ENCODE measurements around the gene FADS2.

FADS2 gene

GRCh38 chr11:61797263-61797944 lies 30.7 kb upstream of the FADS2 start:
- DNase-seq, result peak; percentile 54

DNA sequence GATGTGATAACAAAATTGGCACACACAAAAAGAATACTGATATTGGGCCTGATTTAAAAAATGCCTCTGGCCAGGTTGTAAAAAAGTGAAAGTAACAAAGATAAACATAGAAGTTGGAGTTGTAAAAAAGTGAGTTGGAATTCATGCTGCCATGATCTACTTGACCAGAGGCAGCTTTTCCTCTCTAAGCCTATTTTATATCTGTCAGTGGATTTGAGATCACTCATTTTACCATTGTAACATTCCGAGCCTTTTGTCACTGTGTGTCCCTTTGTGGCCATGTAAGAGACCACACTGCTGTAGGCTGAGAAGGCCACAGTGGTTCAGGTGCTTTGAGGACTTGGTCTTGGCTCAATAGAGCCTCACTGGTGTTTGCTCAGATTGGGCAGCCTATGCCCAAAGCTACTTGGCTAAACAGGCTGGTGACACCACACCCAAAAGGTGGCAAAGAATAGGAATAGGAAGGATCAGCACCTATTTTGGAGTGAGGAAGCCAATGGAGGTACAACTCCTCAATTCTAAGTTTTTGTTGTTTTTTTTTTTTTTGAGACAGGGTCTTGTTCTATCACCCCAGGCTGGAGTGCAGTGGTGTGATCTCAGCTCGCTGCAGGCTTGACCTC lies 28.3 kb upstream of the FADS2 start:
- no peak for DNase-seq

GRCh38 chr11:61800331-61801281 lies 27.5 kb upstream of the FADS2 start:
- no peak for DNase-seq

- DNase-seq, result no peak
Observed at GRCh38 chr11:61802605-61803004, 25.5 kb upstream of the FADS2 start.

- DNase-seq, result no peak
Observed at GRCh38 chr11:61803889-61804647, 24.0 kb upstream of the FADS2 start.

DNA sequence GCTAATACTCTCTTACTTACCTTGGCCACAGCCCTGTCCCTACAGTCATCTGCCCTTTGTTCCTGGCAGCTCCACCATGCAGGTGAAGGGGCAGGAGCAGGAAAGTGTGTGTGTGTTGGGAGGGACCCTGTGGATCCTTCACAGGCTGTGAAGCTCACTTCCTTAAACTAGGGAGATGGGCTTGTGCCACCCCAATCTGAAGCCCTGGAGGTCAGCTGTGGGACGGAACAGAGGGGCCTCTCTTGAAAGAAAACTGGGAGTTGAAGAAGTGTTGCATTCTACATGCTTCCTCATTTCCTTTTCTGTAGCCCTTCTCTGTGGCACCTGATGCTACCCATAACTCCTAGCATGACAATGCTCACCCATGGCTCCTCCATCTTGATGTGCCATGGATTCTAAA lies 23.0 kb upstream of the FADS2 start:
- no peak for DNase-seq

DNA sequence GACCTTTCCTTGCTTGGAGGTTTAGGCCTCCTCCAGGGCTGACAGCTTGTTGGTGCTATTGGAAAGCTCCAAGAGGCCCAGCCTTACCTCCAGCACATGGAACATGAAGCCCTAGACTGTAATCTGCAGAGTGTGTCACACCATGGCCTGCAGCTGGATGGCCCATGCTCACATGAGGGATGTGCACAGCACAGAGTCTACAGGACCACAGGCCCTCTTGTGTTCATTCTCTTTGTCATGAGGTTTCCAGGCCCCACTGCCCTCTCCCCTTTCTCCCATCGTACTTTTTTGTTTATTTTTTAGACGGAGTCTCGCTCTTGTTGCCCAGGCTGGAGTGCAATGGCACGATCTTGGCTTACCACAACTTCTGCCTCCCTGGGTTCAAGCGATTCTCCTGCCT lies 21.3 kb upstream of the FADS2 start:
- DNase-seq, result no peak

DNA sequence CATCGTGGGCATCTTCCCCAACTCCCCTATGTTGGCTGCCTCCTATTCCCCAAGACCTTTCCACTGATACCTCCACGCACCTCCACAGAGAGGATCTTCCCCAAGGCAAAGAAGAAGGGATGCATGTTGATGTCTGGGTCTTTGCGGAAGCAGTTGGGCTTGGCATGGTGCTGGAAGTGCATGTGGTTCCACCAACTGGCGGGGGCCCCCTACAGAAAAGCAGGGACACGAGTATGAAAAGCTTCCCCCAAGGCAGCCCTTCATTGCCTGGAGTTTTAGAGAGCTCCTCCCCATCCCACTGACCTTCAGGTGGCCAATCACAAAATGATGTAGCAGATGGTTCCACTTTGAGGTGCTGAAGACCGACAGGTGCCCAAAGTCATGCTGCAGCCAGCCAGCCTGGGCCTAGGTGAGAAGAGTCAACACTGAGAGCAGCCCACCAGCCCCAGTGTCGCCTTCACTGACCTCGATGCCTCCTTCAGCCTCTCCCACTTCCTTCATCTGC lies 17.4 kb upstream of the FADS2 start:
- DNase-seq, result no peak

DNA sequence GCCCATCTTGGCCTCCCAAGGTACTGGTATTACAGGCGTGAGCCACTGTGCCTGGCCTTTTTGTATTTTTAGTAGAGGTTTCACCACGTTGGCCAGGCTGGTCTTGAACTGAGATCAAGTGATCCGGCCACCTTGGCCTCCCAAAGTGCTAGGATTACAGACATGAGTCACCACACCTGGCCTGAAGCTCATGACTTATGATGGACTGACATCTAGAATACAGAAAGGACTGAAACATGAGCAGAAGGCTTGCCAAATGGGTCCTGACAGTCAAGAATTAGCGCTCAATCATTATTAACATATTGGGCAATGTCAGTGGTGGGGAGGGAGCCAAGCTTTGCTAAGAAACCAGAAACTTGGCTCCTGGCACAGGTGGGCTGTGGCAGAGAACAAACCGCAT lies 16.3 kb upstream of the FADS2 start:
- no peak for DNase-seq

DNA sequence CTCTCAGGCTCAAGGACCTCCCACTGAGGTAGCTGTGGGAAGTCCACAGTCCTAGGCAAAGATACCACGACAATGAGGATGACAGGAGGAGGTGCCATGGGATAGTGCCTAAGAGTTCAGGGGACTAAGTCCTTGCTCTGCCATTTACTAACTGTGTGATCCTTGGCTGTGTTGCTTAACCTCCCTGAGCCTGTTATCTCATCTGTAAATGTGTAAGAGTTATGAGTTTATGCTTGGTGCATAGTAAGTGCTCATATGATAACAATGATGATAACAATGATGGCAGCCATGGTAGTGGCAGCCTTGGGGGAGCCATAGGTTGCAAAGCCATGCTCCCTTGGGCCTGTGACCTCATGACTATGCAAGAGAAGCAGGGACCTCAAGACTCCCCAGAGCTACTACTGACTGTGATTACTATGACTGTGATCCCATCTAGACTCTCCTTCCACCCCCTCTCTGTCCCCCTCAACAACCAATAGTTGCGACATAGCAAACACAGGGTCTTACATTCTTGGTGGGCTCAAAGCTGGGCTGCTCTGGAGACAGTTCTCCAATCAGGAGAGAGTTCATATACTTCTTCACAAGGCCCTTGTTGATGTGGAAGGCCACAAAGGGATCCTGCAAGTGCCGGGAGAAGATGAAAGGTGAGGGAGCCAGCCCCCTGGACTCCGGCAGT lies 15.2 kb upstream of the FADS2 start:
- DNase-seq, result no peak

- DNase-seq, result no peak
Observed at GRCh38 chr11:61814247-61814957, 13.7 kb upstream of the FADS2 start.

- no peak for DNase-seq
Observed at GRCh38 chr11:61814958-61815789, 12.9 kb upstream of the FADS2 start.

DNA sequence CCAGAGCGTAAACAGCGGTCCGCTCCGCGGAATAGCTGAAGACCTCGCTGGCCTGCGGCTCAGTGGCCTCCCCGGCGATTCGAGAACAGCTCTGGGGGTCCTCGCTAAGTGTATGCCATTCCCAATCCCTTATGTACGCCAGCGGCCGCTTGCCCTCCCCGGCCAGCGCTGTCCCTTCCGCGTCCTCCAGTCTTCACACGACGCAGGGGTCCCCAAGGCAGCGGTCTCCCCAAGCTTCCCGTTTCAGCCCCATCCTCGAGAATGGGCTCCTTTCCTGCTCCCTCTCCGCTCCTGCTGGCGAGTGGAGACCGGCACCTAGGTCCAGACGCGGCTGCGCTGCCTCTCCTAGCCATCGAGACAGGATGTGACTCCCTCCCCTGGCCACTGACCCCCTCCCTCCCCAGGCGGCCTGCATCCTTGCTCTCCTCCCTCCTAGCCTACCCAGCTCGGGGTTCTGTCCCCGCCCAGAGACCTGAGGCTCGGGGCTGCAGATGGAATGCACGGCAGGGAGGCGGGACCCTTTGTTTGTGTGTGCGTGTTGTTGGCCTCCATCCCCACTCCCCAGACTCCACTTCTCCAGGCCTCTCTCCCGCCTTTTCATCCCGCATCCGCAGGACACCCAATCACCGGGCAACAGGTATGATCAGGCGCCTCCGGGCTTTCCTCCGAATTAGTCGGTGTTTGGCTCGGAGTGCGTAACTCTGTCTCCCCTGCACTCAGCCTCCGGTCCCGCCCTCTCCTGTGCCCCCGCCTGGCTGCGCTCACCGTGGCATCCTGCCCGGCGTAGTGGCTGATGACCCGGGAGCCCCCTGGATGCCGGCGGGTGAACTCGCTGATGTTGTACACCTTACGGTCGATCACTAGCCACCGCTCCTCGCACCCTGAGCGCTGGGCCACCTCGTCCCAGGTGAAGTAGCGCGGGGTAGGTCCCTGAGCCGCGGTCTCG lies 12.0 kb upstream of the FADS2 start:
- DNase-seq, result peak; percentile 39

- DNase-seq, result peak; percentile 43
Observed at GRCh38 chr11:61816736-61817455, 11.2 kb upstream of the FADS2 start, which contains the start of gene FADS1. Gene FADS1, minus strand, starts transcription at chr11:61817003. Its CDS starts 74 bp downstream, at chr11:61816929.

- DNase-seq, result no peak
Observed at GRCh38 chr11:61817471-61818202, 10.5 kb upstream of the FADS2 start.

GRCh38 chr11:61820174-61820573 lies 7.9 kb upstream of the FADS2 start:
- no peak for DNase-seq

DNA sequence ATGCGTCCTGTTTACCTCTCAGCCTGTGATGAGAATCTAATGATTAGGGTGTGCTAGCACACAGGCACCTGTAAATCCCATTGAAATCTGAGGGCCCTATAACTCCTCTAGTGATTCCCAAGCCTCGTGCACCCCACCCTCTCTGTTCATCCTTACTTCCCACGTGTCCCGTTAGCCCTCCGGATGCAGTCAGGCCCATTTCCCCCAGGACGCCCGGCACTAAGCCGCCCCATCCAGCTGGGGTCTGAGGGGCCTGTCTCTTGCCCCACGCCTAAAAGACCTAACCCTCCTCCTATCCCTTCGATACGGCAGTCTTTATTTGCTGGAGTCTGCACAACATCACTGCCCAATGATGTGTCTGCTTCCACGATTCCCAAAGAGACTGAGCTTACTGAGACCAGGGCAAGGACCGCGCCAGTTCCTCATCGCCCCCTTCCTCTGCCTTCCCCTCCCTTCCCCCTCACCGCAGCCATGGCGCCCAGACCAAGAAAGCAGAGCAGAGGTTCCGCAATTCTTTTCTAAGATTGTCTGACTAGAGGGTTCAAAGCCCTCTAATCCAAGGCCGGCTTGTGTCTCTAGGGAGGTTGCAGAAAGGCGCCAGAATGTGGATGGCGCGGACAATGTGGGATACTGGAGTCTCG lies 1.1 kb upstream of the FADS2 start:
- no peak for DNase-seq

- no peak for DNase-seq
Observed at GRCh38 chr11:61828379-61828628, 204 bp downstream of the FADS2 start.
